GM19452 (cell line): ENCODE results near the gene ICAM3.

Experiments used
- ATAC-seq: cut with Tn5 transposase; IDR thresholded peaks from one replicate; pipeline ENCODE4 v1.9.1; 2021; ENCODE audit not compliant: unreplicated experiment

The ICAM3 gene

GRCh38 chr19:10321417-10321797, 18.0 kb downstream of the ICAM3 start:
- no peak for ATAC-seq

GRCh38 chr19:10320602-10321416, 18.6 kb downstream of the ICAM3 start:
- ATAC-seq, result no peak

GRCh38 chr19:10318807-10319682, 20.4 kb downstream of the ICAM3 start:
- no peak for ATAC-seq

- ATAC-seq, result no peak
Measured at GRCh38 chr19:10317857-10318462, 21.5 kb downstream of the ICAM3 start.

- no peak for ATAC-seq
Measured at GRCh38 chr19:10317045-10317856, 22.2 kb downstream of the ICAM3 start.

GRCh38 chr19:10316229-10317044, 23.0 kb downstream of the ICAM3 start:
- no peak for ATAC-seq

GRCh38 chr19:10315335-10316214, 23.8 kb downstream of the ICAM3 start, which contains the start of gene FDX2:
Gene FDX2, minus strand, starts transcription at chr19:10316015. Its CDS starts 19 bp downstream, at chr19:10315996.
- ATAC-seq, result peak; percentile 75

GRCh38 chr19:10309423-10309822, 30.0 kb downstream of the ICAM3 start, which contains the start of gene ZGLP1:
Gene ZGLP1, minus strand, starts transcription at chr19:10309815.
- ATAC-seq, result no peak

GRCh38 chr19:10306327-10306726, 33.1 kb downstream of the ICAM3 start:
- ATAC-seq, result no peak

- ATAC-seq, result no peak
Measured at GRCh38 chr19:10305139-10305806, 34.2 kb downstream of the ICAM3 start.

- no peak for ATAC-seq
Measured at GRCh38 chr19:10299545-10300458, 39.6 kb downstream of the ICAM3 start.

GRCh38 chr19:10295847-10296591, 43.4 kb downstream of the ICAM3 start:
- no peak for ATAC-seq

- no peak for ATAC-seq
Measured at GRCh38 chr19:10295305-10295846, 44.0 kb downstream of the ICAM3 start.

GRCh38 chr19:10294368-10294697, 45.1 kb downstream of the ICAM3 start:
- no peak for ATAC-seq

GRCh38 chr19:10293637-10294367, 45.6 kb downstream of the ICAM3 start:
- no peak for ATAC-seq
